Activated effector memory CD4-positive, alpha-beta T cell treated with anti-CD3 and anti-CD28 coated beads, Interleukin-2, amount 50 U/mL, for 16 hours (primary cell): ENCODE results near the gene TMEM201.

Source experiments
- DNase-seq: peaks from one replicate; pipeline ENCODE4 v3.0.0-alpha.2; 2020

Gene TMEM201

DNA sequence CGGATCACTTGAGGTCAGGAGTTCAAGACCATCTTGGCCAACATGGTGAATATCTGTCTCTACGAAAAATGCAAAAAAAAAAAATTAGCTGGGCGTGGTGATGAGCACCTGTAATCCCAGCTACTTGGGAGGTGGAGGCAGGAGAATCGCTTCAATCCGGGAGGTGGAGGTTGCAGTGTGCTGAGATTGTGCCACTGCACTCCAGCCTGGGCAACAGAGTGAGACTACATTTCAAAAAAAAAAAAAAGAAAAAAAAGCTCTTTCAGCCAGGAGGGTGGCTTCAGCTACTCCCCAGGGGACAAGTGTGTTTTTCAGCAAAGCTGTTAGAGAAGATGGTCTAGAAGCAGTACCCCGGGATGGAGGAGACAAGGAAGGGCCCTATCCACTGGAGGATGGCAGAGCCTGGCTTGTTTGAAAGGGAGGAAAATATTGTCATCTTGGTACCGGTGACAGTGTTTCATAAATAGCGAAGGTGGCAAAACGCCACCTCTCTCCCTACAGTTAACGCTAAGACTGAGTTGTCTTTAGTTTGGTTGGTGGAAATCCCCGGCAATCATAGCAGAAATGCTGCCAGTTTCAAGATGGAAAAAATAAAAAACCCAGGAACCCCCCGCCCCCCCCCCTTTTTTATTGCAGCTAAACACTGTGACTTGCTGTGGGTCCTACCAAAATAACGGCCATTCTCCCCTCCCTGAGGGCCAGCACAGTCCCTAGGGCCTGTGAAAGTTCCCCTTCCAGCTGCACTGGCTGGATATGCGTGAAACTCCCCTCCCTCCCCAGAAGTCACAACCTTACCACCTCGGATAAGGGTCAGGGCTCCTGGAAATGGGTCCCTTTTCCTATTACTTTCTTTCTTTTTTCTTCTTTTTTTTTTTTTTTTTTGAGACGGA, 66.4 kb downstream of the TMEM201 start:
- peak; percentile 80 for DNase-seq

DNA sequence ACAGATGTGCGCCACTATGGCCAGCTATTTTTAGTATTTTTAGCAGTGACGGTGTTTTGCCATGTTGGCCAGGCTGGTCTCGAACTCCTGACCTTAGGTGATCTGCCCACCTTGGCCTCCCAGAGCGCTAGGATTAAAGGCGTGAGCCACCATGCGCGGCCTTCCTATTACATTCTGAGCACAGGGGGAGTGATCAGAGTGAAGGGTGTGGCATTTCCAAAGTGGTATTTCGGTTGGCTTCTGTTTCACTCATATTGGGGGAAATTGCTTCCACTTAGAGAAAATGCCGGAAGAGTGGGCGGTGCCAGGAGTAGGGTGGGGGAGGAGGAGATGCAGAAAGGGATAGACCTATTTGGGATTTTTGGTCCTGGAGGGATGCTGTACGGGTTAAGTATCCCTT, 67.1 kb downstream of the TMEM201 start:
- no peak for DNase-seq

DNA sequence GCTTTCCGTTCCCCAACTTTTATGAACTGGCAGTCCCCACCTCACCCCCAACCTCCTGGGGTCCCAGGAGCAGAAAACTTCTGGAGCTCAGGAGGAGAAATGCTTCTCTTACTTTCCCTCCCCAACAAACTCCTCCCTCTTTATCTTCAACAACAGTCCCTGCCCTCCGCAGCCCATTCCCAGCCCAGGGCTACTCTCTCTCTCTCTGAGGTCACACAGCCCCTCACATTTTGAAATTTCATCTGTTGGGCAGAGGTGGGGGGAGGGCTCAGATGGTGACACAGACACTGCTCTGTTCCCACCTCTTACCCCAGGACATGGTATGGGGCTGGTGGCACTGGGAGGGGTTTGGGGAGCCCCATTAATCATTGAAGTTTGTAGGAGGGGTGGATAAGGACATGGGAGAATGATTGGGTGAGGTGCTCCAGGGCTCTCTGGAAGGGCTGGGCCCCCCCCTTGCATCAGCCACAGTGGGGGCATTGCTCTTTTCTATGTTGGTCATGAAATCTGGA, 68.9 kb downstream of the TMEM201 start:
- no peak for DNase-seq

- DNase-seq: peak; percentile 68
Observed at GRCh38 chr1:9658199-9658598, 69.5 kb downstream of the TMEM201 start.

GRCh38 chr1:9659328-9659727, 70.6 kb downstream of the TMEM201 start:
- no peak for DNase-seq

DNA sequence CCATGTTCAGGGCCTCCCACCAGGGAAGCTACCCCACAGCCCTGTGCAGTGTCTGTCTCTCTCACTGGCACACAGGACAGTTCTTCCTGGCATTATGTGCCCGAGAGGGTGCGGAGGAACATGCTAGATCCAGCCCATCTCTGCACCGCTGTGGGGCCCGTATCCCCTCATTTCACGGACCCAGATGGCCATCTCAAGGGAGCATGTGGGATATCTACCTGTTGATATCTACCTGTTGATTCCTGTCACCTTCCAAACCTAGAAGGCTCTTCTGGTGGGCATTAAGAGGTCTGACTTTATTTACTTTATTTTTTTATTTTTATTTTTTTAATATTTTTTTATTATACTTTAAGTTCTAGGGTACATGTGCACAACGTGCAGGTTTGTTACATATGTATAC, 74.5 kb downstream of the TMEM201 start:
- DNase-seq: no peak
